Trophoblast cell (in vitro differentiated cells and primary cell): Measurements from ENCODE around the gene C6orf89.
"Not testable (repeated sequence)": the region's sequence is repeated elsewhere in the genome, so short reads cannot be mapped to it uniquely, and the experiment has no call there.

Source experiments
- DNase-seq, 2 donors: peaks; one replicate each; pipeline ENCODE4 v3.0.0-alpha.2; 2016
- H2AFZ ChIP-seq: 2 replicates; pipeline ENCODE4 v1.6.1; 2013; ENCODE audit warnings: low read length, moderate library complexity, mild to moderate bottlenecking; ENCODE audit not compliant: insufficient read depth, poor library complexity
- H2AK5ac ChIP-seq: 2 replicates; pipeline ENCODE4 v1.6.1; 2013; ENCODE audit warnings: mild to moderate bottlenecking, low read length
- H2BK120ac ChIP-seq: 2 replicates; pipeline ENCODE4 v1.6.1; 2013; ENCODE audit warnings: low read length, mild to moderate bottlenecking, moderate library complexity; ENCODE audit not compliant: insufficient read depth, poor library complexity
- H2BK12ac ChIP-seq: 2 replicates; pipeline ENCODE4 v1.6.1; 2013; ENCODE audit warnings: mild to moderate bottlenecking, low read length, moderate library complexity
- H2BK5ac ChIP-seq: 2 replicates; pipeline ENCODE4 v1.6.1; 2013; ENCODE audit warnings: low read length, low read depth, moderate library complexity, mild to moderate bottlenecking; ENCODE audit not compliant: poor library complexity
- H3K14ac ChIP-seq: 2 replicates; pipeline ENCODE4 v1.6.1; 2013; ENCODE audit warnings: mild to moderate bottlenecking, low read length
- H3K18ac ChIP-seq: 2 replicates; pipeline ENCODE4 v1.6.1; 2013; ENCODE audit warnings: mild to moderate bottlenecking, low read length
- H3K23ac ChIP-seq: 2 replicates; pipeline ENCODE4 v1.6.1; 2013; ENCODE audit warnings: low read length
- H3K27ac ChIP-seq: 2 replicates; pipeline ENCODE4 v1.5.1; 2013; ENCODE audit warnings: low read depth, mild to moderate bottlenecking, inconsistent platforms, low read length, moderate library complexity
- H3K27me3 ChIP-seq: 2 replicates; pipeline ENCODE4 v1.6.1; 2013; ENCODE audit warnings: inconsistent platforms, mild to moderate bottlenecking, low read length, moderate library complexity; ENCODE audit not compliant: insufficient read depth
- H3K36me3 ChIP-seq, 2 experiments: 1 replicate in 1 of 2; 2 replicates in 1 of 2; pipeline ENCODE4 v1.6.1; 2013; ENCODE audit warnings: low read length in 2 of 2, mild to moderate bottlenecking in 2 of 2, moderate library complexity in 1 of 2; ENCODE audit not compliant: insufficient read depth in 2 of 2, control insufficient read depth in 1 of 2
- H3K4ac ChIP-seq: 2 replicates; pipeline ENCODE4 v1.6.1; 2013; ENCODE audit warnings: low read depth, mild to moderate bottlenecking, low read length, moderate library complexity
- H3K4me1 ChIP-seq, 2 experiments: 1 replicate in 1 of 2; 2 replicates in 1 of 2; pipeline ENCODE4 v1.6.1; 2013; ENCODE audit warnings: low read length in 2 of 2, mild to moderate bottlenecking in 2 of 2, moderate library complexity in 1 of 2; ENCODE audit not compliant: insufficient read depth in 2 of 2, control insufficient read depth in 1 of 2
- H3K4me2 ChIP-seq: 2 replicates; pipeline ENCODE4 v1.6.1; 2013; ENCODE audit warnings: inconsistent platforms, mild to moderate bottlenecking, low read length, moderate library complexity
- H3K4me3 ChIP-seq: 2 replicates; pipeline ENCODE4 v1.5.1; 2013; ENCODE audit warnings: mild to moderate bottlenecking, low read depth, low read length, inconsistent platforms
- H3K79me1 ChIP-seq: one replicate; pipeline ENCODE4 v1.6.1; 2013; ENCODE audit warnings: low read length
- H3K79me2 ChIP-seq: 2 replicates; pipeline ENCODE4 v1.6.1; 2013; ENCODE audit warnings: low read length, mild to moderate bottlenecking; ENCODE audit not compliant: control insufficient read depth, insufficient read depth, poor library complexity
- H3K9ac ChIP-seq: 2 replicates; pipeline ENCODE4 v1.6.1; 2013; ENCODE audit warnings: mild to moderate bottlenecking, low read length
- H3K9me3 ChIP-seq: 2 replicates; pipeline ENCODE4 v1.6.1; 2013; ENCODE audit warnings: low read depth, mild to moderate bottlenecking, control low read depth, inconsistent platforms, low read length; ENCODE audit not compliant: insufficient read depth
- H4K12ac ChIP-seq: 2 replicates; pipeline ENCODE4 v1.6.1; 2013; ENCODE audit warnings: low read depth, mild to moderate bottlenecking, low read length, moderate library complexity
- H4K8ac ChIP-seq: 2 replicates; pipeline ENCODE4 v1.6.1; 2013; ENCODE audit warnings: low read depth, mild to moderate bottlenecking, low read length, moderate library complexity
- H4K91ac ChIP-seq: one replicate; pipeline ENCODE4 v1.6.1; 2013; ENCODE audit warnings: low read depth, mild to moderate bottlenecking, low read length, moderate library complexity
- WGBS: extraction: QIAGEN DNeasy Blood & Tissue Kit; methylation state at CpG from one replicate; pipeline ENCODE4 v1.1.7; 2013; ENCODE audit warnings: missing lambda C conversion rate; ENCODE audit not compliant: insufficient read length, insufficient coverage; ENCODE audit errors: extremely low coverage; 5-methylcytosine and 5-hydroxymethylcytosine counted together

C6orf89 gene

DNA sequence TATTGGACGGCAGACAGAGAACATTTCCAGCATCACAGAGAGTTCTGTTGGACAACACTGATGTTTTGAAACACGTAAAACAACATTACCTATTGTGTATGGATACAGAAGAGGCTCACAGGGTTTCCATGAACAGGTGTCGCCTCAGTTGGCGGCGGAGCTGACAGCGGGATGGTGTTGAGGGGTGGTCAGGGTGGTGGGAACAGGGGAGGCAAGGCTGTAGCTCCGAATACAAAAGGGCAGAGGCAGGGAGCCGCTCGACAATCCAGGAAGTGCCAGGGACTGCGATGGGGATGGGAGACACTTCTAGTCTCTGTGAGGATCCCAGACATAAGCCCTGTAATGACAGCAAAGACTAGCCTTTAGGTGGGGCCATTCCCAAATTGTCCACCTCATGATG is 54.3 kb downstream of the C6orf89 start:
- Histone ChIP-seq H3K27me3 (no peaks in the 10 kb centered on the region), H3K4me1 (peaks cover 0 to 2% of the 10 kb centered on the region in 2 experiments), H3K79me1 (no peaks in the 10 kb centered on the region), H3K14ac (no peak overlapping the region), H3K4me3 (no peak overlapping the region), H3K4ac (no peak overlapping the region), H2BK5ac (no peak overlapping the region), H3K9ac (no peak overlapping the region), H3K18ac (no peak overlapping the region), H3K23ac (no peak overlapping the region), H4K12ac (no peak overlapping the region), H3K4me2 (no peak overlapping the region), H4K91ac (no peak overlapping the region), H3K36me3 (no peaks in the 10 kb centered on the region), H3K27ac (no peak overlapping the region), H3K79me2 (no peaks in the 10 kb centered on the region), H2AK5ac (no peak overlapping the region), H2AFZ (no peak overlapping the region), H3K9me3 (no peaks in the 10 kb centered on the region), H4K8ac (no peak overlapping the region), H2BK12ac (no peak overlapping the region), H2BK120ac (no peak overlapping the region)
- WGBS, result no CpG with 5 or more reads among the region's 10 CpGs
- no peak for DNase-seq

GRCh38 chr6:36941561-36941960 is 55.8 kb downstream of the C6orf89 start:
- H2BK12ac ChIP-seq, H3K23ac ChIP-seq, H2AK5ac ChIP-seq, H3K79me2 ChIP-seq, H3K4me1 ChIP-seq, H3K27ac ChIP-seq, H4K91ac ChIP-seq, H4K8ac ChIP-seq, H3K36me3 ChIP-seq, H3K9me3 ChIP-seq, H2AFZ ChIP-seq, H3K27me3 ChIP-seq, H3K9ac ChIP-seq, DNase-seq, H3K14ac ChIP-seq, H3K4me2 ChIP-seq, H4K12ac ChIP-seq, H3K4me3 ChIP-seq, H2BK120ac ChIP-seq, H3K18ac ChIP-seq, H3K4ac ChIP-seq, H3K79me1 ChIP-seq, H2BK5ac ChIP-seq: not testable (repeated sequence)
- WGBS, result no CpG with 5 or more reads among the region's 40 CpGs

DNA sequence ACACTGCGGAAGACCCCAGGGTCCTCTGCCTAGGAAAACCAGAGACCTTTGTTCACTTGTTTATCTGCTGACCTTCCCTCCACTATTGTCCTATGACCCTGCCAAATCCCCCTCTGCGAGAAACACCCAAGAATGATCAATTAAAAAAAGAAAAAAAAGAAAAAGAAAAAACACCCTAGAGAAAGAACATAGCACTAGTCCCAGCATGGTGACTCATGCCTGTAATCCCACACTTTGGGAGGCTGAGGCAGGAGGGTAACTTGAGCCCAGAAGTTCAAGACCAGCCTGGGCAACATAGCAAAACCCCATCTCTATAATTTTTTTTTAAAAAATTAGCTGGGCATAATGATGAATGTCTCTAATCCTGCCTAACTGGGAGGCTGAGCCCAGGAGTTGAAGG is 56.6 kb downstream of the C6orf89 start:
- H2AK5ac ChIP-seq, H3K18ac ChIP-seq, H2BK120ac ChIP-seq, H3K4ac ChIP-seq, H3K4me1 ChIP-seq, H3K23ac ChIP-seq, H3K4me2 ChIP-seq, H4K12ac ChIP-seq, H4K91ac ChIP-seq, H3K4me3 ChIP-seq, H2AFZ ChIP-seq, H3K27ac ChIP-seq, H4K8ac ChIP-seq, H3K36me3 ChIP-seq, H3K14ac ChIP-seq, H2BK12ac ChIP-seq, DNase-seq, H3K79me2 ChIP-seq, H3K9me3 ChIP-seq, H3K9ac ChIP-seq, H3K27me3 ChIP-seq, H2BK5ac ChIP-seq, H3K79me1 ChIP-seq: not testable (repeated sequence)
- no CpG with 5 or more reads among the region's 2 CpGs for WGBS

GRCh38 chr6:36944650-36945049 is 58.9 kb downstream of the C6orf89 start:
- Histone ChIP-seq H2BK5ac (no peak overlapping the region), H3K4me2 (no peak overlapping the region), H3K9ac (no peak overlapping the region), H3K23ac (no peak overlapping the region), H3K27ac (no peak overlapping the region), H3K9me3 (no peaks in the 10 kb centered on the region), H3K79me1 (no peaks in the 10 kb centered on the region), H4K91ac (no peak overlapping the region), H4K12ac (no peak overlapping the region), H3K14ac (no peak overlapping the region), H3K27me3 (no peaks in the 10 kb centered on the region), H2AFZ (no peak overlapping the region), H3K36me3 (no peaks in the 10 kb centered on the region), H3K4ac (no peak overlapping the region), H3K79me2 (no peaks in the 10 kb centered on the region), H3K4me1 (no peaks in the 10 kb centered on the region), H3K18ac (no peak overlapping the region), H2BK12ac (no peak overlapping the region), H2AK5ac (no peak overlapping the region), H3K4me3 (no peak overlapping the region), H4K8ac (no peak overlapping the region), H2BK120ac (no peak overlapping the region)
- peak; percentile 41 to 77 for DNase-seq
- WGBS, result no CpG with 5 or more reads among the region's 5 CpGs
